K562 (cell line): ENCODE measurements around the gene CTNNB1. TPM values are rescaled to one million over a fixed set of nuclear protein-coding genes. Genes with fewer than 3 reads are reported as not detected.

Experiments used
- BACH1 ChIP-seq: fragments of 200-800 bp; sonication (Bioruptor generic); IDR thresholded peaks from 2 replicates; pipeline ENCODE4 v1.6.1; 2016; ENCODE audit warnings: missing genetic modification characterization, missing compliant biosample characterization
- E4F1 ChIP-seq: fragments of 250-450 bp; sonication (Bioruptor Pico); IDR thresholded peaks from 2 replicates; pipeline ENCODE4 v1.5.0; 2021; ENCODE audit warnings: mild to moderate bottlenecking, borderline replicate concordance
- NFATC3 ChIP-seq: fragments of 450-650 bp; IDR thresholded peaks from 2 replicates; pipeline ENCODE4 v1.6.1; 2017; ENCODE audit warnings: mild to moderate bottlenecking
- NFIX ChIP-seq: fragments of 250-450 bp; sonication (Bioruptor Pico); IDR thresholded peaks from 2 replicates; pipeline ENCODE4 v1.4.0; 2020; ENCODE audit warnings: low read depth, mild to moderate bottlenecking, moderate library complexity
- PRDM10 ChIP-seq: fragments of 450-650 bp; IDR thresholded peaks from 2 replicates; pipeline ENCODE4 v1.6.1; 2018; ENCODE audit not compliant: partially characterized antibody
- SRF ChIP-seq, 2 experiments: fragments of 250-450, 450-650 bp in 1 of 2; sonication (Bioruptor Pico) in 1 of 2; sonication (generic) in 1 of 2; formaldehyde crosslinking; IDR thresholded peaks; 2 replicates each; pipeline versions ENCODE4 v1.5.0 to v1.5.1; 2020 to 2022; ENCODE audit warnings: mild to moderate bottlenecking in 1 of 2, missing genetic modification reagents in 1 of 2
- ZFP36 ChIP-seq: fragments of 150-350 bp; IDR thresholded peaks from 2 replicates; pipeline ENCODE4 v1.6.1; 2018; ENCODE audit warnings: low read length, low read depth; ENCODE audit not compliant: partially characterized antibody
- polyA plus RNA-seq, 8 experiments: library from polyadenylated mRNA; depleted of rRNA in 4 of 8; stranded (reverse) in 5 of 8; unstranded in 3 of 8; fragments of >200 nt; fragmentation: Nextera tagmentation in 2 of 8; fragmentation: Illumina TruSeq in 1 of 8; extraction: Ambion mirVana in 2 of 8; extraction: Trizol in 1 of 8; gene quantifications; 2 replicates each; pipeline versions ENCODE4 v1.2.1 to v1.2.3, GENCODE V29; 2011 to 2014; ENCODE audit warnings: inconsistent platforms in 1 of 8, missing spikeins in 1 of 8
- total RNA-seq, 7 experiments: library from RNA; depleted of rRNA in 6 of 7; stranded (reverse); fragments of >200 nt in 6 of 7; fragmentation: Illumina TruSeq in 2 of 7; extraction: Trizol in 2 of 7; gene quantifications; 2 replicates each; pipeline versions ENCODE4 v1.2.1 to v1.2.3, GENCODE V29; 2011 to 2021; ENCODE audit warnings: low replicate concordance in 1 of 7
- TF ChIP-seq, protein P1 (sequence below): fragments of 450-650 bp; IDR thresholded peaks from 2 replicates; pipeline ENCODE4 v1.6.1; 2016; ENCODE audit warnings: mild to moderate bottlenecking, moderate library complexity

CTNNB1 gene
- total and polyA plus RNA-seq, 9 of the 15 experiments (the other 6 are each of a cell fraction or from before 2014, with no cell fraction given), result 44.3 to 193 (median 154) TPM

- TF ChIP-seq, protein P1, sequence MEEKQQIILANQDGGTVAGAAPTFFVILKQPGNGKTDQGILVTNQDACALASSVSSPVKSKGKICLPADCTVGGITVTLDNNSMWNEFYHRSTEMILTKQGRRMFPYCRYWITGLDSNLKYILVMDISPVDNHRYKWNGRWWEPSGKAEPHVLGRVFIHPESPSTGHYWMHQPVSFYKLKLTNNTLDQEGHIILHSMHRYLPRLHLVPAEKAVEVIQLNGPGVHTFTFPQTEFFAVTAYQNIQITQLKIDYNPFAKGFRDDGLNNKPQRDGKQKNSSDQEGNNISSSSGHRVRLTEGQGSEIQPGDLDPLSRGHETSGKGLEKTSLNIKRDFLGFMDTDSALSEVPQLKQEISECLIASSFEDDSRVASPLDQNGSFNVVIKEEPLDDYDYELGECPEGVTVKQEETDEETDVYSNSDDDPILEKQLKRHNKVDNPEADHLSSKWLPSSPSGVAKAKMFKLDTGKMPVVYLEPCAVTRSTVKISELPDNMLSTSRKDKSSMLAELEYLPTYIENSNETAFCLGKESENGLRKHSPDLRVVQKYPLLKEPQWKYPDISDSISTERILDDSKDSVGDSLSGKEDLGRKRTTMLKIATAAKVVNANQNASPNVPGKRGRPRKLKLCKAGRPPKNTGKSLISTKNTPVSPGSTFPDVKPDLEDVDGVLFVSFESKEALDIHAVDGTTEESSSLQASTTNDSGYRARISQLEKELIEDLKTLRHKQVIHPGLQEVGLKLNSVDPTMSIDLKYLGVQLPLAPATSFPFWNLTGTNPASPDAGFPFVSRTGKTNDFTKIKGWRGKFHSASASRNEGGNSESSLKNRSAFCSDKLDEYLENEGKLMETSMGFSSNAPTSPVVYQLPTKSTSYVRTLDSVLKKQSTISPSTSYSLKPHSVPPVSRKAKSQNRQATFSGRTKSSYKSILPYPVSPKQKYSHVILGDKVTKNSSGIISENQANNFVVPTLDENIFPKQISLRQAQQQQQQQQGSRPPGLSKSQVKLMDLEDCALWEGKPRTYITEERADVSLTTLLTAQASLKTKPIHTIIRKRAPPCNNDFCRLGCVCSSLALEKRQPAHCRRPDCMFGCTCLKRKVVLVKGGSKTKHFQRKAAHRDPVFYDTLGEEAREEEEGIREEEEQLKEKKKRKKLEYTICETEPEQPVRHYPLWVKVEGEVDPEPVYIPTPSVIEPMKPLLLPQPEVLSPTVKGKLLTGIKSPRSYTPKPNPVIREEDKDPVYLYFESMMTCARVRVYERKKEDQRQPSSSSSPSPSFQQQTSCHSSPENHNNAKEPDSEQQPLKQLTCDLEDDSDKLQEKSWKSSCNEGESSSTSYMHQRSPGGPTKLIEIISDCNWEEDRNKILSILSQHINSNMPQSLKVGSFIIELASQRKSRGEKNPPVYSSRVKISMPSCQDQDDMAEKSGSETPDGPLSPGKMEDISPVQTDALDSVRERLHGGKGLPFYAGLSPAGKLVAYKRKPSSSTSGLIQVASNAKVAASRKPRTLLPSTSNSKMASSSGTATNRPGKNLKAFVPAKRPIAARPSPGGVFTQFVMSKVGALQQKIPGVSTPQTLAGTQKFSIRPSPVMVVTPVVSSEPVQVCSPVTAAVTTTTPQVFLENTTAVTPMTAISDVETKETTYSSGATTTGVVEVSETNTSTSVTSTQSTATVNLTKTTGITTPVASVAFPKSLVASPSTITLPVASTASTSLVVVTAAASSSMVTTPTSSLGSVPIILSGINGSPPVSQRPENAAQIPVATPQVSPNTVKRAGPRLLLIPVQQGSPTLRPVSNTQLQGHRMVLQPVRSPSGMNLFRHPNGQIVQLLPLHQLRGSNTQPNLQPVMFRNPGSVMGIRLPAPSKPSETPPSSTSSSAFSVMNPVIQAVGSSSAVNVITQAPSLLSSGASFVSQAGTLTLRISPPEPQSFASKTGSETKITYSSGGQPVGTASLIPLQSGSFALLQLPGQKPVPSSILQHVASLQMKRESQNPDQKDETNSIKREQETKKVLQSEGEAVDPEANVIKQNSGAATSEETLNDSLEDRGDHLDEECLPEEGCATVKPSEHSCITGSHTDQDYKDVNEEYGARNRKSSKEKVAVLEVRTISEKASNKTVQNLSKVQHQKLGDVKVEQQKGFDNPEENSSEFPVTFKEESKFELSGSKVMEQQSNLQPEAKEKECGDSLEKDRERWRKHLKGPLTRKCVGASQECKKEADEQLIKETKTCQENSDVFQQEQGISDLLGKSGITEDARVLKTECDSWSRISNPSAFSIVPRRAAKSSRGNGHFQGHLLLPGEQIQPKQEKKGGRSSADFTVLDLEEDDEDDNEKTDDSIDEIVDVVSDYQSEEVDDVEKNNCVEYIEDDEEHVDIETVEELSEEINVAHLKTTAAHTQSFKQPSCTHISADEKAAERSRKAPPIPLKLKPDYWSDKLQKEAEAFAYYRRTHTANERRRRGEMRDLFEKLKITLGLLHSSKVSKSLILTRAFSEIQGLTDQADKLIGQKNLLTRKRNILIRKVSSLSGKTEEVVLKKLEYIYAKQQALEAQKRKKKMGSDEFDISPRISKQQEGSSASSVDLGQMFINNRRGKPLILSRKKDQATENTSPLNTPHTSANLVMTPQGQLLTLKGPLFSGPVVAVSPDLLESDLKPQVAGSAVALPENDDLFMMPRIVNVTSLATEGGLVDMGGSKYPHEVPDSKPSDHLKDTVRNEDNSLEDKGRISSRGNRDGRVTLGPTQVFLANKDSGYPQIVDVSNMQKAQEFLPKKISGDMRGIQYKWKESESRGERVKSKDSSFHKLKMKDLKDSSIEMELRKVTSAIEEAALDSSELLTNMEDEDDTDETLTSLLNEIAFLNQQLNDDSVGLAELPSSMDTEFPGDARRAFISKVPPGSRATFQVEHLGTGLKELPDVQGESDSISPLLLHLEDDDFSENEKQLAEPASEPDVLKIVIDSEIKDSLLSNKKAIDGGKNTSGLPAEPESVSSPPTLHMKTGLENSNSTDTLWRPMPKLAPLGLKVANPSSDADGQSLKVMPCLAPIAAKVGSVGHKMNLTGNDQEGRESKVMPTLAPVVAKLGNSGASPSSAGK, result no peak; the same call in 1 of the 2 replicates
- TF ChIP-seq SRF (CRISPR knock-in tag; IDR thresholded peaks at IDR 0.05) (peak in 1 of 2 experiments; percentile 18; a peak in 1 of 4 replicates), BACH1 (tag) (no peak), NFATC3 (no peak), E4F1 (CRISPR knock-in tag) (no peak; the same call in 1 of the 2 replicates), PRDM10 (no peak), NFIX (no peak), ZFP36 (no peak)
These were observed at the start of gene CTNNB1 (continued) for GRCh38 chr3:41198950-41199865.
